HEK293 (cell line): ENCODE data around the gene CCDC57.

Source experiments
- CTCF ChIA-PET: fragments of 350-600 bp; formaldehyde crosslinking; extraction: SDS; loops from one replicate; lab custom pipeline; 2021; ENCODE audit warnings: antibody characterized with exemption; lab: Yijun Ruan, JAX
- POLR2A ChIA-PET: fragments of 300-600 bp; formaldehyde crosslinking; extraction: SDS; loops from one replicate; lab custom pipeline; 2020; ENCODE audit warnings: antibody characterized with exemption, inconsistent platforms; lab: Yijun Ruan, JAX
- H3K27ac ChIP-seq: fragments of 200-500 bp; sonication (Bioruptor generic); 2 replicates; pipeline ENCODE4 v1.5.1; 2014; ENCODE audit warnings: low read depth, low read length, control low read depth, inconsistent platforms; ENCODE audit errors: extremely low read depth
- H3K36me3 ChIP-seq, 2 experiments: fragments of 200-500 bp in 1 of 2; sonication (Bioruptor generic) in 1 of 2; 1 replicate in 1 of 2; 2 replicates in 1 of 2; pipeline ENCODE4 v1.5.1; 2014 to 2017; ENCODE audit warnings: inconsistent platforms in 2 of 2, low read length in 2 of 2; ENCODE audit not compliant: control insufficient read depth in 2 of 2, insufficient read depth in 1 of 2
- H3K4me1 ChIP-seq: fragments of 200-500 bp; sonication (Bioruptor generic); 2 replicates; pipeline ENCODE4 v1.5.1; 2014; ENCODE audit warnings: mild to moderate bottlenecking, low read length, inconsistent platforms; ENCODE audit not compliant: control insufficient read depth, insufficient read depth
- H3K4me3 ChIP-seq: 2 replicates; pipeline ENCODE4 v1.5.1; 2011; ENCODE audit warnings: low read depth, mild to moderate bottlenecking, control low read depth, low read length, moderate library complexity
- H3K9me3 ChIP-seq: fragments of 200-500 bp; sonication (Bioruptor generic); 2 replicates; pipeline ENCODE4 v1.5.1; 2014; ENCODE audit warnings: low read depth, low read length, inconsistent platforms; ENCODE audit not compliant: control insufficient read depth, insufficient read depth
- GFI1B ChIP-seq: fragments of 450-650 bp; formaldehyde crosslinking; IDR thresholded peaks from 2 replicates; pipeline ENCODE4 v1.5.1; 2016; ENCODE audit warnings: missing biosample characterization, missing genetic modification characterization
- GLI2 ChIP-seq: fragments of 450-650 bp; formaldehyde crosslinking; IDR thresholded peaks from 2 replicates; pipeline ENCODE4; 2017; ENCODE audit warnings: missing biosample characterization, missing genetic modification characterization, low read depth, borderline replicate concordance
- GLIS2 ChIP-seq: fragments of 450-650 bp; formaldehyde crosslinking; IDR thresholded peaks from 2 replicates; pipeline ENCODE4 v1.5.1; 2016; ENCODE audit warnings: missing biosample characterization, missing genetic modification characterization
- HOXD13 ChIP-seq: sonication (generic); formaldehyde crosslinking; IDR thresholded peaks from 2 replicates; pipeline ENCODE4 v1.8.0; 2022; ENCODE audit warnings: missing genetic modification reagents, borderline replicate concordance
- KLF9 ChIP-seq: fragments of 450-650 bp; formaldehyde crosslinking; IDR thresholded peaks from 2 replicates; pipeline ENCODE4 v1.5.1; 2016; ENCODE audit warnings: missing biosample characterization, missing genetic modification characterization, low read depth
- SCRT1 ChIP-seq: fragments of 450-650 bp; formaldehyde crosslinking; IDR thresholded peaks from 2 replicates; pipeline ENCODE4 v1.5.1; 2016; ENCODE audit warnings: missing biosample characterization, missing genetic modification characterization, borderline replicate concordance
- SP2 ChIP-seq: fragments of 450-650 bp; formaldehyde crosslinking; IDR thresholded peaks from 2 replicates; pipeline ENCODE4 v1.5.1; 2016; ENCODE audit warnings: missing biosample characterization, missing genetic modification characterization
- TRIM28 ChIP-seq: IDR thresholded peaks from 2 replicates; pipeline ENCODE4 v1.6.1; 2011; ENCODE audit warnings: low read length, control low read depth, borderline replicate concordance
- ZBTB17 ChIP-seq: fragments of 450-650 bp; formaldehyde crosslinking; IDR thresholded peaks from 2 replicates; pipeline ENCODE4 v1.5.1; 2016; ENCODE audit warnings: missing biosample characterization, missing genetic modification characterization
- ZBTB8A ChIP-seq: fragments of 450-650 bp; formaldehyde crosslinking; IDR thresholded peaks from 2 replicates; pipeline ENCODE4 v1.5.1; 2016; ENCODE audit warnings: missing biosample characterization, missing genetic modification characterization
- ZIC2 ChIP-seq: fragments of 450-650 bp; formaldehyde crosslinking; IDR thresholded peaks from 2 replicates; pipeline ENCODE4 v1.5.1; 2016; ENCODE audit warnings: missing biosample characterization, missing genetic modification characterization
- ZNF16 ChIP-seq: fragments of 450-650 bp; formaldehyde crosslinking; IDR thresholded peaks from 2 replicates; pipeline ENCODE4 v1.5.1; 2016; ENCODE audit warnings: low read depth, missing biosample characterization, missing genetic modification characterization
- ZNF24 ChIP-seq: fragments of 450-650 bp; formaldehyde crosslinking; IDR thresholded peaks from 2 replicates; pipeline ENCODE4 v1.5.1; 2016; ENCODE audit warnings: missing biosample characterization, missing genetic modification characterization
- ZNF416 ChIP-seq: fragments of 450-650 bp; formaldehyde crosslinking; IDR thresholded peaks from 2 replicates; pipeline ENCODE4 v1.5.1; 2016; ENCODE audit warnings: missing biosample characterization, missing genetic modification characterization
- ZNF423 ChIP-seq: fragments of 450-650 bp; formaldehyde crosslinking; IDR thresholded peaks from 2 replicates; pipeline ENCODE4 v1.5.1; 2016; ENCODE audit warnings: missing biosample characterization, missing genetic modification characterization
- ZNF433 ChIP-seq: fragments of 450-650 bp; formaldehyde crosslinking; IDR thresholded peaks from 2 replicates; pipeline ENCODE4 v1.5.1; 2016; ENCODE audit warnings: missing biosample characterization, missing genetic modification characterization, low read depth
- ZNF473 ChIP-seq: fragments of 450-650 bp; formaldehyde crosslinking; IDR thresholded peaks from 2 replicates; pipeline ENCODE4 v1.5.1; 2017; ENCODE audit warnings: missing biosample characterization, missing genetic modification characterization
- ZNF624 ChIP-seq: fragments of 450-650 bp; formaldehyde crosslinking; IDR thresholded peaks from 2 replicates; pipeline ENCODE4 v1.5.1; 2017; ENCODE audit warnings: missing biosample characterization, missing genetic modification characterization
- ZNF830 ChIP-seq: fragments of 450-650 bp; IDR thresholded peaks from 2 replicates; pipeline ENCODE4 v1.5.0; 2018; ENCODE audit warnings: missing biosample characterization, missing genetic modification characterization, low read depth, mild to moderate bottlenecking, moderate library complexity
- ZSCAN23 ChIP-seq: fragments of 450-650 bp; formaldehyde crosslinking; IDR thresholded peaks from 2 replicates; pipeline ENCODE4 v1.5.1; 2016; ENCODE audit warnings: missing biosample characterization, missing genetic modification characterization
- TF ChIP-seq, protein P1 (sequence below): fragments of 450-650 bp; formaldehyde crosslinking; IDR thresholded peaks from 2 replicates; pipeline ENCODE4 v1.5.1; 2017; ENCODE audit warnings: missing biosample characterization, missing genetic modification characterization
- TF ChIP-seq, protein P2 (sequence below): fragments of 450-650 bp; formaldehyde crosslinking; IDR thresholded peaks from 2 replicates; pipeline ENCODE4 v1.5.1; 2017; ENCODE audit warnings: missing biosample characterization, mild to moderate bottlenecking, missing genetic modification characterization, moderate library complexity
- TF ChIP-seq, protein P3 (sequence below): sonication (generic); formaldehyde crosslinking; IDR thresholded peaks from 2 replicates; pipeline ENCODE4 v1.8.1; 2022; ENCODE audit warnings: mild to moderate bottlenecking, moderate library complexity, missing genetic modification reagents

CCDC57 gene

DNA sequence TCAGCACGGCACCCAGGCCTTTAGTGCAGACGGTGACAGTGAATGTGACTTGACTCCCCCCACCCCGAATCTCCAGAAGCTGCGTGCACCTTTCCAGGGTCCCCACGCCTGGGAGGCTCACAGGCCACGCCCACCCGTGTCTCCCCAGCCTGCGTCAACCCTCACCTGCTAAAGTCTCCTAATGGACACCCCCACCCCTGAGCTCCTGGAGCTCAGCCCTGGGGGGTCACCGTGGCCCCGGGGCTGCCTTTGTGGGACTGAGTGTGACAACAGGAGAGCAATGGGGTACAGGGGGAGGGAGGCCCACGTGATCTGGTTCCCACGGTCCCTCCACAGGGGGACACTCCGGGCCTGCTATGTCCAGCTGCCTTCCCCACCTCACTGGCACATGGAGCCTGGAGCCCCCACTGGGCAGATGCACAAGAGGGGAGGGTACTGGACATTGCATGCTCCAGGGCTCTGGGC is 107.2 kb downstream of the CCDC57 start:
- Histone ChIP-seq H3K4me3 (no peak overlapping the region), H3K36me3 (peaks cover 0 to 3% of the 10 kb centered on the region in 2 experiments; a peak in 2 of 3 replicates), H3K27ac (peak overlapping the region; percentile 64), H3K4me1 (peaks cover 10% of the 10 kb centered on the region), H3K9me3 (no peaks in the 10 kb centered on the region)
- TF ChIP-seq GLIS2 (peak; percentile 57; the same call in 1 of the 2 replicates), ZNF24 (tag by site-specific recombination) (no peak), HOXD13 (CRISPR knock-in tag) (no peak), ZIC2 (tag by site-specific recombination) (peak; percentile 92), TRIM28 (no peak), GLI2 (tag by site-specific recombination) (no peak), KLF9 (tag by site-specific recombination) (peak; percentile 43; the same call in 1 of the 2 replicates)
- ChIA-PET CTCF (interaction anchor here (0.5 to 1.2 kb wide), 8 partner anchors 9 to 804 kb away, joined by 3 to 13 read pairs (median 4); no protein-coding TSS in a partner anchor), POLR2A (interaction anchor here (1.0 to 2.8 kb wide), 6 partner anchors 7 to 75 kb away, joined by 4 to 14 read pairs (median 4); partner anchors contain the start of genes FASN and RAC3)

DNA sequence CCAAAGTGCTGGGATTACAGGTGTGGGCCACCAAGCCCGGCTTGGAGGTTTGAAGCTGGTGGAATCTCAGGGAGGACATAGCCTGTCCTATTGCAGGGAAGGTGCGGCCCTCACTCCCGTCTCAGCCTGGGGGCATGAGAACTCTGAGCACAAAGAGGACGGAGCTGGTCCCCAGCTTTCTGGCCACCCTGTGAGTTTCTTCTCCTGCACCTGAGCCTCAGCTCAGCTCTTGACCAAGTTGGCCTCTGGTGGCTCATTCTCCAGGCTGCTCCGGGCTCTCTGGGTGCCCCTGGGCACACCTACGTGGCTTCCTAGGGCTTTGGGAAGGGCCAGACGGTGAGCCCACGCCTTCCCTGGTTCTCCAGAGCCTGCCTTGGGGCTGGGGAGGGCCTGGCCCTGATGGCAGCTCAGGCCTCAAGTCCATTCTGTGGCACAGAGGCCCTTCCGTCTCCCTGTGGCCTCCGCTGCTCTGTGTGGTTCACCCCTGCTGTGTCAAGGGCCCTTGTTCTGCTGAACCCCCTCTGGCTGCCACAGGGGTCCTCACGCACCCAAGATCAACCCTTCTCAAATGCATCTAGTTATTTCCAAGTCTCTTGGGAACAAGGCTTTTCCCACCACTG is 107.7 kb downstream of the CCDC57 start:
- TF ChIP-seq, protein P1, sequence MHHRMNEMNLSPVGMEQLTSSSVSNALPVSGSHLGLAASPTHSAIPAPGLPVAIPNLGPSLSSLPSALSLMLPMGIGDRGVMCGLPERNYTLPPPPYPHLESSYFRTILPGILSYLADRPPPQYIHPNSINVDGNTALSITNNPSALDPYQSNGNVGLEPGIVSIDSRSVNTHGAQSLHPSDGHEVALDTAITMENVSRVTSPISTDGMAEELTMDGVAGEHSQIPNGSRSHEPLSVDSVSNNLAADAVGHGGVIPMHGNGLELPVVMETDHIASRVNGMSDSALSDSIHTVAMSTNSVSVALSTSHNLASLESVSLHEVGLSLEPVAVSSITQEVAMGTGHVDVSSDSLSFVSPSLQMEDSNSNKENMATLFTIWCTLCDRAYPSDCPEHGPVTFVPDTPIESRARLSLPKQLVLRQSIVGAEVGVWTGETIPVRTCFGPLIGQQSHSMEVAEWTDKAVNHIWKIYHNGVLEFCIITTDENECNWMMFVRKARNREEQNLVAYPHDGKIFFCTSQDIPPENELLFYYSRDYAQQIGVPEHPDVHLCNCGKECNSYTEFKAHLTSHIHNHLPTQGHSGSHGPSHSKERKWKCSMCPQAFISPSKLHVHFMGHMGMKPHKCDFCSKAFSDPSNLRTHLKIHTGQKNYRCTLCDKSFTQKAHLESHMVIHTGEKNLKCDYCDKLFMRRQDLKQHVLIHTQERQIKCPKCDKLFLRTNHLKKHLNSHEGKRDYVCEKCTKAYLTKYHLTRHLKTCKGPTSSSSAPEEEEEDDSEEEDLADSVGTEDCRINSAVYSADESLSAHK (tag by site-specific recombination), result 0 out of 2 replicates have a peak, but pooled peaks have one; percentile 8
- TF ChIP-seq ZNF473 (tag by site-specific recombination) (no peak), ZSCAN23 (tag by site-specific recombination) (no peak), ZBTB8A (tag by site-specific recombination) (peak; percentile 46), ZNF423 (tag by site-specific recombination) (peak; percentile 5; the same call in 1 of the 2 replicates), ZNF16 (tag by site-specific recombination) (no peak)
- Histone ChIP-seq H3K36me3 (peaks cover 0 to 3% of the 10 kb centered on the region in 2 experiments; a peak in 2 of 3 replicates), H3K27ac (peak overlapping the region; percentile 34; the same call in 1 of the 2 replicates), H3K9me3 (no peaks in the 10 kb centered on the region), H3K4me3 (no peak overlapping the region), H3K4me1 (peaks cover 10% of the 10 kb centered on the region)
- ChIA-PET CTCF (interaction anchor here (0.6 kb wide), 2 partner anchors 40 to 163 kb away, joined by 3 read pairs; no protein-coding TSS in a partner anchor), POLR2A (interaction anchor here (0.6 to 2.8 kb wide), 4 partner anchors 23 to 289 kb away, joined by 3 to 14 read pairs (median 4); partner anchors contain the start of gene RAC3)

DNA sequence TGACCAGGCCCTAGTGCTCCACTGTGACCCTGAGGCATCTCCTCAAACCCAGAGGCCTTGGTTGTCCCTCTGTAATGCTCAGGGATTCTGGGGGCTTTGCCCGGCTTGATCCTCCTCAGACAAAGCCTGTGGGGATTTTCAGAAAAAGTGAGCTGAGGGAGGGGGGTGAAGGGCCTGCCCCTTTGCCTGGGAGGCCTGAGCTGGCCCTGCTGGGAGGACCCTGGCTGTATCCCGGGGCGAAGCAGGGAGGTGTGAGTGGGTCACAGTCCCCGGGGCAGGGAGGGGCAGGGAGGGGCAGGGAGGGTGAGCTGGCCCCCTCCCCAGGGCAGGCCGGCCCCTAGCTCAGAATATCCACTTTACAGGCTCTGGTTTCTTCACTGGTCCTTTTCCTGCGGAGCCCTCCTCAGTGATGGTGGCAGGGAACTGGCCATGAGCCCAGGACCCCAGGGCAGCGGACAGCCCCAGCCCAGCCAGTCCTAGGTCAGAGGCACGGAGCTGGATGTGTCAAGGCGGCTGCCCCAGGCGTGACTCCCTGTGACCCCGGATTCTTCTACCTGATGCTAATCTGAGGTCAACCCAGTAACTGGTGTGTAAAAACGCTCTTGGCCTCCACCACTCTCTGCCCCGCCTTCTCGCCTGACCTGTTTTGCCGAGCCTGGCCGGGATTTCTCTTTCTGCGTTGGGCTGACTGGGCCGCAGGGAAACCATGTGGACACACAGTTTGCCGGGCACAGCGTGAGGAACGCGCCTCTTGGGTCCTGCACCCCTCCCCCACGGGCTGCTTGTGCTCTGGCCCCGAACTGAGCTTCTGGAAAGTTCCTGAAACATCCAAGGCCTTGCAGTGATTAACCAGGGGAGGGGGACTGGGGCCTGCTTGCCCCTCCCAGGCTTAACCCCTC is 108.8 kb downstream of the CCDC57 start:
- Histone ChIP-seq H3K4me3 (no peak overlapping the region), H3K4me1 (peaks cover 13% of the 10 kb centered on the region), H3K9me3 (no peaks in the 10 kb centered on the region), H3K27ac (no peak overlapping the region), H3K36me3 (peaks cover 0 to 3% of the 10 kb centered on the region in 2 experiments; a peak in 1 of 3 replicates)
- ChIA-PET POLR2A (interaction anchor here (0.6 to 2.8 kb wide), 6 partner anchors 17 to 290 kb away, joined by 3 to 14 read pairs (median 3); partner anchors contain the start of gene RAC3), CTCF (interaction anchor here (1.0 kb wide), 1 partner anchor 76 kb away, joined by 3 read pairs; no protein-coding TSS in a partner anchor)
- no peak for TF ChIP-seq ZNF433
- TF ChIP-seq, protein P2, sequence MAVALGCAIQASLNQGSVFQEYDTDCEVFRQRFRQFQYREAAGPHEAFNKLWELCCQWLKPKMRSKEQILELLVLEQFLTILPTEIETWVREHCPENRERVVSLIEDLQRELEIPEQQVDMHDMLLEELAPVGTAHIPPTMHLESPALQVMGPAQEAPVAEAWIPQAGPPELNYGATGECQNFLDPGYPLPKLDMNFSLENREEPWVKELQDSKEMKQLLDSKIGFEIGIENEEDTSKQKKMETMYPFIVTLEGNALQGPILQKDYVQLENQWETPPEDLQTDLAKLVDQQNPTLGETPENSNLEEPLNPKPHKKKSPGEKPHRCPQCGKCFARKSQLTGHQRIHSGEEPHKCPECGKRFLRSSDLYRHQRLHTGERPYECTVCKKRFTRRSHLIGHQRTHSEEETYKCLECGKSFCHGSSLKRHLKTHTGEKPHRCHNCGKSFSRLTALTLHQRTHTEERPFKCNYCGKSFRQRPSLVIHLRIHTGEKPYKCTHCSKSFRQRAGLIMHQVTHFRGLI, result 0 out of 2 replicates have a peak, but pooled peaks have one; percentile 42
- no peak for TF ChIP-seq ZNF624 (tag by site-specific recombination)
- no peak; the same call in 1 of the 2 replicates for TF ChIP-seq SP2 (tag by site-specific recombination)
- TF ChIP-seq ZNF830, result no peak
- TF ChIP-seq SCRT1 (tag by site-specific recombination), result no peak
- 0 out of 2 replicates have a peak, but pooled peaks have one; percentile 17 for TF ChIP-seq ZBTB17
- no peak for TF ChIP-seq ZNF473 (tag by site-specific recombination)
- TF ChIP-seq, protein P3, sequence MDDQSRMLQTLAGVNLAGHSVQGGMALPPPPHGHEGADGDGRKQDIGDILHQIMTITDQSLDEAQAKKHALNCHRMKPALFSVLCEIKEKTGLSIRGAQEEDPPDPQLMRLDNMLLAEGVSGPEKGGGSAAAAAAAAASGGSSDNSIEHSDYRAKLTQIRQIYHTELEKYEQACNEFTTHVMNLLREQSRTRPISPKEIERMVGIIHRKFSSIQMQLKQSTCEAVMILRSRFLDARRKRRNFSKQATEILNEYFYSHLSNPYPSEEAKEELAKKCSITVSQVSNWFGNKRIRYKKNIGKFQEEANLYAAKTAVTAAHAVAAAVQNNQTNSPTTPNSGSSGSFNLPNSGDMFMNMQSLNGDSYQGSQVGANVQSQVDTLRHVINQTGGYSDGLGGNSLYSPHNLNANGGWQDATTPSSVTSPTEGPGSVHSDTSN (CRISPR knock-in tag), result no peak
- TF ChIP-seq GFI1B (tag by site-specific recombination), result no peak
- TF ChIP-seq ZBTB8A (tag by site-specific recombination), result peak; percentile 19; the same call in 1 of the 2 replicates
- no peak for TF ChIP-seq ZNF416 (tag by site-specific recombination)
